DND-41 (cell line): ENCODE data around the gene BMP2.

Experiments used
- ATAC-seq: fragments of 200-7000 bp; cut with Tn5 transposase; 3 replicates; pipeline ENCODE4 v1.9.1; 2021; ENCODE audit warnings: low read depth; ENCODE audit not compliant: insufficient read depth
- DNase-seq: peaks from one replicate; pipeline ENCODE4 v3.0.0-alpha.2; 2020
- H2AFZ ChIP-seq: 2 replicates; pipeline ENCODE4 v1.6.0; 2012; ENCODE audit warnings: low read depth, low read length
- H3K27ac ChIP-seq: 2 replicates; pipeline ENCODE4 v1.5.1; 2012; ENCODE audit warnings: low read length, inconsistent platforms
- H3K27me3 ChIP-seq: fragments of 200-600 bp; sonication (generic); 2 replicates; pipeline ENCODE4 v1.6.0; 2012; ENCODE audit warnings: low read length, mild to moderate bottlenecking, inconsistent platforms; ENCODE audit not compliant: insufficient read depth, poor library complexity
- H3K36me3 ChIP-seq: 2 replicates; pipeline ENCODE4 v1.5.1; 2012; ENCODE audit warnings: low read length, inconsistent platforms; ENCODE audit not compliant: insufficient read depth
- H3K4me1 ChIP-seq: 2 replicates; pipeline ENCODE4 v1.5.1; 2012; ENCODE audit warnings: mild to moderate bottlenecking, low read length; ENCODE audit not compliant: insufficient read depth
- H3K4me2 ChIP-seq: 2 replicates; pipeline ENCODE4 v1.6.0; 2012; ENCODE audit warnings: mild to moderate bottlenecking, moderate library complexity, low read length, inconsistent platforms; ENCODE audit not compliant: insufficient read depth
- H3K4me3 ChIP-seq, 2 experiments: fragments of 200-600 bp in 1 of 2; shearing (Covaris generic) in 1 of 2; 2 replicates each; pipeline ENCODE4 v1.5.1; 2012 to 2016; ENCODE audit warnings: inconsistent platforms in 2 of 2, low read length in 2 of 2, mild to moderate bottlenecking in 2 of 2, low read depth in 1 of 2, moderate library complexity in 1 of 2
- H3K79me2 ChIP-seq: 2 replicates; pipeline ENCODE4 v1.6.0; 2012; ENCODE audit warnings: low read length, inconsistent platforms; ENCODE audit not compliant: insufficient read depth
- H3K9ac ChIP-seq: 2 replicates; pipeline ENCODE4 v1.6.0; 2012; ENCODE audit warnings: low read depth, mild to moderate bottlenecking, inconsistent platforms, low read length, moderate library complexity
- H3K9me3 ChIP-seq: 2 replicates; pipeline ENCODE4 v1.5.1; 2012; ENCODE audit warnings: low read length, moderate library complexity, mild to moderate bottlenecking, inconsistent platforms; ENCODE audit not compliant: insufficient read depth, severe bottlenecking
- H4K20me1 ChIP-seq: 2 replicates; pipeline ENCODE4 v1.6.0; 2012; ENCODE audit warnings: low read length; ENCODE audit not compliant: insufficient read depth
- CTCF ChIP-seq: IDR thresholded peaks from 2 replicates; pipeline ENCODE4 v1.5.1; 2012; ENCODE audit warnings: borderline replicate concordance, low read length, moderate library complexity, mild to moderate bottlenecking; ENCODE audit not compliant: poor library complexity, severe bottlenecking; ENCODE audit errors: extremely low read depth
- EZH2 ChIP-seq: IDR thresholded peaks from 3 replicates; pipeline ENCODE4 v1.6.1; 2012; ENCODE audit warnings: borderline replicate concordance, low read depth, mild to moderate bottlenecking, moderate library complexity, low read length, inconsistent platforms; ENCODE audit not compliant: severe bottlenecking

BMP2 gene

GRCh38 chr20:6784210-6784631, 16.7 kb downstream of the BMP2 start:
- no peaks in the 10 kb centered on the region for H3K9me3 ChIP-seq
- H2AFZ ChIP-seq, result no peak overlapping the region
- H4K20me1 ChIP-seq, result no peaks in the 10 kb centered on the region
- no peaks in the 10 kb centered on the region for H3K4me1 ChIP-seq
- no peak for DNase-seq
- H3K79me2 ChIP-seq, result no peaks in the 10 kb centered on the region
- H3K27ac ChIP-seq, result no peak overlapping the region
- H3K9ac ChIP-seq, result no peak overlapping the region
- no peaks in the 10 kb centered on the region for H3K36me3 ChIP-seq
- H3K4me2 ChIP-seq, result no peak overlapping the region
- TF ChIP-seq EZH2, result no peak
- no peak for TF ChIP-seq CTCF
- no peak overlapping the region for H3K4me3 ChIP-seq
- no peak for ATAC-seq
- H3K27me3 ChIP-seq, result no peaks in the 10 kb centered on the region

- Histone ChIP-seq H3K36me3 (no peaks in the 10 kb centered on the region), H3K27ac (no peak overlapping the region), H2AFZ (no peak overlapping the region), H3K4me3 (no peak overlapping the region), H3K9me3 (no peaks in the 10 kb centered on the region), H3K27me3 (no peaks in the 10 kb centered on the region), H3K9ac (no peak overlapping the region), H4K20me1 (no peaks in the 10 kb centered on the region), H3K4me2 (no peak overlapping the region), H3K4me1 (no peaks in the 10 kb centered on the region), H3K79me2 (no peaks in the 10 kb centered on the region)
- TF ChIP-seq CTCF (no peak), EZH2 (no peak)
- ATAC-seq (no peak), DNase-seq (no peak)
Observed at GRCh38 chr20:6784767-6785166, 17.3 kb downstream of the BMP2 start.

GRCh38 chr20:6786548-6786947, 19.1 kb downstream of the BMP2 start:
- Histone ChIP-seq H3K9ac (no peak overlapping the region), H3K79me2 (no peaks in the 10 kb centered on the region), H3K27me3 (no peaks in the 10 kb centered on the region), H3K36me3 (no peaks in the 10 kb centered on the region), H3K4me3 (no peak overlapping the region), H3K27ac (no peak overlapping the region), H2AFZ (no peak overlapping the region), H3K4me2 (no peak overlapping the region), H3K4me1 (no peaks in the 10 kb centered on the region), H4K20me1 (no peaks in the 10 kb centered on the region), H3K9me3 (no peaks in the 10 kb centered on the region)
- ATAC-seq, result no peak
- no peak for TF ChIP-seq EZH2
- TF ChIP-seq CTCF, result no peak
- DNase-seq, result no peak

GRCh38 chr20:6792789-6793188, 25.3 kb downstream of the BMP2 start:
- Histone ChIP-seq H4K20me1 (no peaks in the 10 kb centered on the region), H3K4me3 (no peak overlapping the region), H3K4me2 (no peak overlapping the region), H3K27ac (no peak overlapping the region), H3K79me2 (no peaks in the 10 kb centered on the region), H3K9ac (no peak overlapping the region), H3K4me1 (no peaks in the 10 kb centered on the region), H2AFZ (no peak overlapping the region), H3K27me3 (peaks cover 4% of the 10 kb centered on the region), H3K36me3 (no peaks in the 10 kb centered on the region), H3K9me3 (no peaks in the 10 kb centered on the region)
- DNase-seq (no peak), ATAC-seq (no peak)
- TF ChIP-seq EZH2, result no peak
- no peak for TF ChIP-seq CTCF
